GM19240 (cell line): ENCODE measurements around the gene FOXO3B.
"Not testable (repeated sequence)": the region's sequence is repeated elsewhere in the genome, so short reads cannot be mapped to it uniquely, and the experiment has no call there.

Experiments
- DNase-seq: peaks from one replicate; pipeline ENCODE4 v3.0.0; 2011; ENCODE audit warnings: low spot score; ENCODE audit not compliant: insufficient read length

Gene FOXO3B

GRCh38 chr17:18661924-18662624, 20.0 kb downstream of the FOXO3B start:
- DNase-seq = not testable (repeated sequence)

- not testable (repeated sequence) for DNase-seq
These were observed 32.0 kb downstream of the FOXO3B start for GRCh38 chr17:18650094-18650493.

GRCh38 chr17:18644291-18644690, 37.8 kb downstream of the FOXO3B start, which contains the start of gene TBC1D28:
TSS of gene TBC1D28 (minus strand) at chr17:18644391. CDS start at chr17:18641352, 3,039 bp downstream.
- not testable (repeated sequence) for DNase-seq

GRCh38 chr17:18643124-18643523, 39.0 kb downstream of the FOXO3B start:
- DNase-seq = not testable (repeated sequence)

GRCh38 chr17:18638357-18638756, 43.8 kb downstream of the FOXO3B start:
- not testable (repeated sequence) for DNase-seq

- not testable (repeated sequence) for DNase-seq
These were observed 45.9 kb downstream of the FOXO3B start for GRCh38 chr17:18636237-18636636.

- not testable (repeated sequence) for DNase-seq
These were observed 46.3 kb downstream of the FOXO3B start for GRCh38 chr17:18635773-18636172.

GRCh38 chr17:18634550-18635263, 47.4 kb downstream of the FOXO3B start:
- DNase-seq = not testable (repeated sequence)
